ENCODE measurements around the gene PSME2.

- no peak for TF ChIP-seq CTCF (IDR thresholded peaks at IDR 0.05 in 2 of 3, conservative IDR thresholded peaks at IDR 0.05 in 1 of 3; ENCODE audit: insufficient read depth in 2 of 3, low read depth in 1 of 3, low read length in 3 of 3)
- TF ChIP-seq FOXK1 (CRISPR knock-in tag; IDR thresholded peaks at IDR 0.05; ENCODE audit: borderline replicate concordance): no peak
- no peak for TF ChIP-seq ZNF175 (CRISPR knock-in tag; IDR thresholded peaks at IDR 0.05; ENCODE audit: low read depth)
- no peak for TF ChIP-seq TAF1 (IDR thresholded peaks at IDR 0.05; ENCODE audit: control insufficient read depth, extremely low read depth, insufficient read depth, low read length, severe bottlenecking)
These were observed 13.4 kb downstream of the PSME2 start for GRCh38 chr14:24132976-24133375.

All from K562 (cell line).